ENCODE results near the gene TRIO. TPM values are rescaled to one million over a fixed set of nuclear protein-coding genes. Genes with fewer than 3 reads are reported as not detected.
"Not testable (repeated sequence)": the region's sequence is repeated elsewhere in the genome, so short reads cannot be mapped to it uniquely, and the experiment has no call there.

Gene TRIO
- total RNA-seq, 1 experiment from 2014 or later = 150 TPM

DNA sequence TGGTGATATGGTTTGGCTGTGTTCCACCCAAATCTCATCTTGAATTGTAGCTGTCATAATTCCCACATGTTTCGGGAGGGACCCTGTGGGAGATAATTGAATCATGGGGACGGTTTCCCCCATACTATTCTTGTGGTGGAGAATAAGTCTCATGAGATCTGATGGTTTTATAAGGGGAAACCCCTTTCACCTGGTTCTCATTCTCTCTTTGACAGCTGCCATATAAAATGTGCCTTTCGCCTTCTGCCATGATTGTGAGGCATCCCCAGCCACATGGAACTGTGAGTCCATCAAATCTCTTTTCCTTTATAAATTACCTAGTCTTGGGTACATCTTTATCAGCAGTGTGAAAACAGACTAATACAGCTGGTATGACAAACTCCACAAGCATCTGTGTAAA is 411.1 kb downstream of the TRIO start:
- DNase-seq (ENCODE audit: low read depth, low spot score); in situ Hi-C loops (cut with HindIII; ENCODE audit: low pct_unique_long_range_greater_than_20kb, low sequenced_read_pairs): not testable (repeated sequence)

- no peak for DNase-seq (ENCODE audit: low read depth, low spot score)
- in situ Hi-C loops (cut with HindIII; ENCODE audit: low pct_unique_long_range_greater_than_20kb, low sequenced_read_pairs) = no loop called here
Measured at GRCh38 chr5:14556015-14556414, 412.9 kb downstream of the TRIO start.

- in situ Hi-C loops (cut with HindIII; ENCODE audit: low pct_unique_long_range_greater_than_20kb, low sequenced_read_pairs) = no loop called here
- no peak for DNase-seq (ENCODE audit: low read depth, low spot score)
Measured at GRCh38 chr5:14557203-14557770, 414.1 kb downstream of the TRIO start.

DNA sequence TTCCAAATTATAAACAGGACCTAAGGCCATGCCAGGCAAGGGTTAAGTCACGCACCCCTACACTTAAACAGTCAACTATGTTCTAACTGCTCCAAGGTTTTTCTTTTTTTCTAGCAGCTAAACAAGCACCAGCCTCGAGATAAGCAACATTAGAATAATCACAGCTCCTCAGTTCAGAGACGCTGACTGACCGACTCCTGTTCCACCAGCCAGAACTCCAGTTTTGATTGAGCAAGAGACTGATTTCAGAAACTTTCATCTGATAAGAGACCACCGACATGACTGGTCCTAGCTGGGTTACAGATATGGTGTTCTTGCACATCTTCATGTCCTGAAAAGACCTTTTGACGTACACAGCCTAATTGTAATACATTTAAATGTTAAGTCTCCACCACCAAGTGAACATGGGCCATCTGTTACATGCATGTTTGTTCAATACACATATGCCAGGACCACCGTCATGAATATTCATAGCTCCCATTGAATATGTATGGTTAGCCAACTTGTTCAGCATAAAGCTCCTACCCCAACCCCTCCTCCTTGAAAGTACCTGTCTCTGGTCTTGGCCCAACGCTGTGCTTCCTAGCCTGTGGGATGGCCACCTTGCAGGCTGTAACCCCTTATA is 414.8 kb downstream of the TRIO start:
- in situ Hi-C loops (cut with HindIII; ENCODE audit: low pct_unique_long_range_greater_than_20kb, low sequenced_read_pairs) = no loop called here
- DNase-seq (ENCODE audit: low read depth, low spot score) = no peak

Other genes with a start within 250 kb of the TRIO start
- 0.11 and 0.43 TPM in 2 replicates for gene DNAH5, start 198.7 kb upstream of the TRIO start, total RNA-seq (2014; rRNA removed; shearing (Covaris generic))